MCF 10A (cell line): Measurements from ENCODE around the gene SERPINB1. TPM values are rescaled to one million over a fixed set of nuclear protein-coding genes. Genes with fewer than 3 reads are reported as not detected.

Experiments used
- BruUV-seq: library from RNA; stranded (reverse); fragments of 400-500 nt; replicated peaks from 2 replicates; lab custom pipeline; 2021; lab: Mats Ljungman, UMichigan
- CTCF ChIA-PET: fragments of 300-600 bp; sonication (Branson Sonifier 250); formaldehyde crosslinking; extraction: SDS; loops from one replicate; lab custom pipeline; 2021; ENCODE audit warnings: antibody characterized with exemption, inconsistent platforms; lab: Yijun Ruan, JAX
- POLR2A ChIA-PET: fragments of 300-600, 350-650 bp; sonication (Branson Sonifier 250); formaldehyde crosslinking; extraction: SDS; loops from one replicate; lab custom pipeline; 2020; ENCODE audit warnings: antibody characterized with exemption, inconsistent platforms; lab: Yijun Ruan, JAX
- DNase-seq: peaks from one replicate; pipeline ENCODE4 v3.0.0-alpha.2; 2018; ENCODE audit not compliant: unreplicated experiment
- H3K27ac Mint-ChIP-seq: one replicate; pipeline ENCODE4 v1.8.0; 2022; ENCODE audit warnings: mild to moderate bottlenecking, low read depth, mixed read lengths; ENCODE audit not compliant: unreplicated experiment
- H3K27me3 Mint-ChIP-seq: one replicate; pipeline ENCODE4 v1.8.0; 2022; ENCODE audit warnings: mixed read lengths; ENCODE audit not compliant: insufficient read depth, unreplicated experiment
- H3K36me3 Mint-ChIP-seq: one replicate; pipeline ENCODE4 v1.8.0; 2022; ENCODE audit warnings: mild to moderate bottlenecking, moderate library complexity, mixed read lengths; ENCODE audit not compliant: insufficient read depth, unreplicated experiment
- H3K4me1 Mint-ChIP-seq: one replicate; pipeline ENCODE4 v1.8.0; 2022; ENCODE audit warnings: mixed read lengths; ENCODE audit not compliant: insufficient read depth, unreplicated experiment
- H3K4me3 Mint-ChIP-seq: one replicate; pipeline ENCODE4 v1.8.0; 2022; ENCODE audit warnings: mild to moderate bottlenecking, moderate library complexity, mixed read lengths; ENCODE audit not compliant: unreplicated experiment
- H3K9me3 Mint-ChIP-seq: one replicate; pipeline ENCODE4 v1.8.0; 2022; ENCODE audit warnings: mixed read lengths; ENCODE audit not compliant: unreplicated experiment
- intact Hi-C: fragments of 100-400 bp; cut with micrococcal nuclease; formaldehyde crosslinking; loops from 2 replicates; pipeline ENCODE4 v1.14.1; 2022
- microRNA-seq: library from miRNA; unstranded; fragments of <30 nt; microRNA quantifications from one replicate; pipeline ENCODE4 v1.2.0, GENCODE V29; 2022
- total RNA-seq: library from RNA; stranded (reverse); gene quantifications from 2 replicates; pipeline ENCODE4 v1.2.3, GENCODE V29; 2022
- TF ChIP-seq, protein P1 (sequence below): fragments of 200-600 bp; IDR thresholded peaks from one replicate; pipeline ENCODE4 v1.8.0; 2022; ENCODE audit warnings: antibody characterized with exemption, mild to moderate bottlenecking; ENCODE audit not compliant: unreplicated experiment

Gene SERPINB1
- total RNA-seq, 1 experiment from 2014 or later = 20.8 TPM

DNA sequence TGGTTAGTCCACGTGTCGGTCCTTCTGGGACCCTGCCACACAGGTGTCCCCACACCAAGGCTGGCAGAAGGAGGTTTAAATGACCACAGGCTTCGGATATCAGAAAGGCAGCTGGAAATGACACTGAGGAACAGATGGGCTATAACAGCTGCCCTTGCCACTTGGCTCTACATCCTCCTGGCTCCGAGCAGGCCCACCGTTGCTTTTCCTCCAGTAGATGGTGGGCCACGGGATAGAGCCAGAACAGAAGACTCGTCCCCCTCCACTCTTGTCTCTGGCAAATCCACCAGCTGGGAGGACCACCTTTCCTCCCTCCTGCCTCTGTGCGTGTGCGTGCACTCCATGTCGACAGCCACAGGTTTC is 58.9 kb downstream of the SERPINB1 start:
- no peaks in the 10 kb centered on the region for H3K4me1 Mint-ChIP-seq
- H3K27ac Mint-ChIP-seq = no peak overlapping the region
- intact Hi-C loops = no loop called here
- no peak for DNase-seq
- H3K4me3 Mint-ChIP-seq = no peak overlapping the region
- TF ChIP-seq, protein P1, sequence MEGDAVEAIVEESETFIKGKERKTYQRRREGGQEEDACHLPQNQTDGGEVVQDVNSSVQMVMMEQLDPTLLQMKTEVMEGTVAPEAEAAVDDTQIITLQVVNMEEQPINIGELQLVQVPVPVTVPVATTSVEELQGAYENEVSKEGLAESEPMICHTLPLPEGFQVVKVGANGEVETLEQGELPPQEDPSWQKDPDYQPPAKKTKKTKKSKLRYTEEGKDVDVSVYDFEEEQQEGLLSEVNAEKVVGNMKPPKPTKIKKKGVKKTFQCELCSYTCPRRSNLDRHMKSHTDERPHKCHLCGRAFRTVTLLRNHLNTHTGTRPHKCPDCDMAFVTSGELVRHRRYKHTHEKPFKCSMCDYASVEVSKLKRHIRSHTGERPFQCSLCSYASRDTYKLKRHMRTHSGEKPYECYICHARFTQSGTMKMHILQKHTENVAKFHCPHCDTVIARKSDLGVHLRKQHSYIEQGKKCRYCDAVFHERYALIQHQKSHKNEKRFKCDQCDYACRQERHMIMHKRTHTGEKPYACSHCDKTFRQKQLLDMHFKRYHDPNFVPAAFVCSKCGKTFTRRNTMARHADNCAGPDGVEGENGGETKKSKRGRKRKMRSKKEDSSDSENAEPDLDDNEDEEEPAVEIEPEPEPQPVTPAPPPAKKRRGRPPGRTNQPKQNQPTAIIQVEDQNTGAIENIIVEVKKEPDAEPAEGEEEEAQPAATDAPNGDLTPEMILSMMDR = no peak
- ChIA-PET POLR2A (interaction anchor here (1.3 to 1.5 kb wide), 2 partner anchors 11 to 14 kb away, joined by 4 to 5 read pairs; no protein-coding TSS in a partner anchor), CTCF (interaction anchor here (0.5 to 1.3 kb wide), 5 partner anchors 10 to 170 kb away, joined by 3 read pairs; no protein-coding TSS in a partner anchor)
- BruUV-seq = no TSS peak
- H3K36me3 Mint-ChIP-seq = peaks cover 58% of the 10 kb centered on the region
- no peaks in the 10 kb centered on the region for H3K27me3 Mint-ChIP-seq
- H3K9me3 Mint-ChIP-seq = no peaks in the 10 kb centered on the region

DNA sequence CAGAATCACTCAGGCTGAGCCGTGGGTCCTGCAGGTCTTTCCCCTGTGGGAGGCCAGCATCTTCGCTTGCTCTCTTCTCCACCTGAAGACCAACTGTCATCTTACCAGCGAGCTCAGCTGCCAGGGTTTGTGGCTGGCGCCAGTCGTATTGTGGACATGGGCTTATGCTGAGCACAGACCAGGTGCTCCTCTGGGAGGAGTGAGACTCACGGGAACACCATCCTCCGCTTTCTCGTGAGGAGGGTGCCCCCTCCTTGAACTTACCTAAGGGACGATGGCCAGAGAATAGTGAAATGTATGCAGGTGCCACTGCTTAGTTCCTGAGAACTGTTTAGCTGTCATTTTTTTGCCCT is 59.3 kb downstream of the SERPINB1 start:
- Mint-ChIP-seq H3K27me3 (no peaks in the 10 kb centered on the region), H3K4me3 (no peak overlapping the region), H3K9me3 (no peaks in the 10 kb centered on the region), H3K27ac (no peak overlapping the region), H3K4me1 (no peaks in the 10 kb centered on the region), H3K36me3 (peaks cover 55% of the 10 kb centered on the region)
- DNase-seq = no peak
- no TSS peak for BruUV-seq
- intact Hi-C loops = no loop called here
- ChIA-PET POLR2A (interaction anchor here (1.5 kb wide), 1 partner anchor 10 kb away, joined by 5 read pairs; no protein-coding TSS in a partner anchor), CTCF (interaction anchor here (0.9 to 1.4 kb wide), 3 partner anchors 9 to 149 kb away, joined by 3 read pairs; no protein-coding TSS in a partner anchor)
- TF ChIP-seq, protein P1 = no peak

Small RNAs within 50 kb of the gene (microRNA-seq; reads per million reads assigned to microRNA genes)
- not detected for gene MIR4645

Other genes with a start within 250 kb of the SERPINB1 start
- gene MYLK4, start 90.9 kb downstream of the SERPINB1 start, total RNA-seq = 0.93 and 1.1 TPM in 2 replicates
- gene WRNIP1, start 76.5 kb downstream of the SERPINB1 start, total RNA-seq = 33.4 and 44.8 TPM in 2 replicates
- not detected in 2 replicates for gene SERPINB9, start 61.4 kb upstream of the SERPINB1 start, total RNA-seq
- gene SERPINB6, start 129.7 kb upstream of the SERPINB1 start, total RNA-seq = 68.5 and 75.6 TPM in 2 replicates
- gene NQO2, start 158.0 kb upstream of the SERPINB1 start, total RNA-seq = 18.6 and 20.0 TPM in 2 replicates
- gene RIPK1, start 226.6 kb upstream of the SERPINB1 start, total RNA-seq = 16.8 and 21.2 TPM in 2 replicates